Stomach (tissue), 9 donors: ENCODE results near the gene MAEA. TPM values are rescaled to one million over a fixed set of nuclear protein-coding genes. Genes with fewer than 3 reads are reported as not detected.

ENCODE experiments used
- DNase-seq, 2 donors: peaks; one replicate each; pipeline versions ENCODE4 v3.0.0 to v3.0.0-alpha.2; 2013 to 2019
- H3K27ac ChIP-seq, 5 donors: fragments of 200-600 bp in 4 of 5; sonication (generic) in 4 of 5; one replicate each; pipeline ENCODE4 v1.5.1; 2013 to 2019; ENCODE audit warnings: mild to moderate bottlenecking in 1 of 5, moderate library complexity in 1 of 5
- H3K27me3 ChIP-seq, 3 donors: fragments of 200-600 bp; sonication (generic); one replicate each; pipeline ENCODE4 v1.5.1; 2017 to 2019; ENCODE audit warnings: mixed run types in 1 of 3
- H3K36me3 ChIP-seq, 4 donors: fragments of 200-600 bp; sonication (generic); 1 replicate in 3 of 4; 2 replicates in 1 of 4; pipeline ENCODE4 v1.5.1; 2016 to 2019
- H3K4me1 ChIP-seq, 4 donors: fragments of 200-600 bp; sonication (generic); one replicate each; pipeline ENCODE4 v1.5.1; 2016 to 2019
- H3K4me3 ChIP-seq, 4 donors: fragments of 200-600 bp; sonication (generic) in 3 of 4; one replicate each; pipeline ENCODE4 v1.5.1; 2016 to 2019; ENCODE audit warnings: mild to moderate bottlenecking in 1 of 4
- H3K9me3 ChIP-seq, 4 donors: fragments of 200-600 bp; sonication (generic); one replicate each; pipeline ENCODE4 v1.5.1; 2016 to 2019
- CTCF ChIP-seq, 7 experiments: fragments of 450-650 bp in 4 of 7; fragments of 200-600 bp in 3 of 7; sonication (generic) in 3 of 7; IDR thresholded peaks; one replicate each; pipeline ENCODE4 v1.5.1; 2016 to 2019; ENCODE audit warnings: antibody characterized with exemption in 7 of 7, control low read depth in 2 of 7, mild to moderate bottlenecking in 1 of 7
- EP300 ChIP-seq: sonication (generic); formaldehyde crosslinking; IDR thresholded peaks from one replicate; pipeline ENCODE4 v1.6.1; 2017; ENCODE audit warnings: antibody characterized with exemption
- POLR2A ChIP-seq, 4 donors: fragments of 450-650 bp; IDR thresholded peaks; one replicate each; pipeline ENCODE4 v1.6.1; 2016; ENCODE audit warnings: antibody characterized with exemption in 4 of 4, control low read depth in 2 of 4, mild to moderate bottlenecking in 1 of 4, moderate library complexity in 1 of 4
- POLR2AphosphoS5 ChIP-seq, 3 donors: sonication (generic); formaldehyde crosslinking; IDR thresholded peaks; one replicate each; pipeline ENCODE4 v1.6.1; 2016; ENCODE audit warnings: antibody characterized with exemption in 3 of 3
- WGBS, 5 donors: extraction: QIAGEN DNeasy Blood & Tissue Kit in 3 of 5; methylation state at CpG; one replicate each; pipeline versions ENCODE4 v1.1.5 to v1.1.7; 2013 to 2018; 5-methylcytosine and 5-hydroxymethylcytosine counted together
- intact Hi-C: fragments of 100-400 bp; cut with DNase I; formaldehyde crosslinking; loops from one replicate; pipeline ENCODE4 v1.15.1; 2023; ENCODE audit warnings: low total_unique reads
- polyA plus RNA-seq, 3 donors: library from polyadenylated mRNA; stranded (reverse); fragments of 200-250 nt; gene quantifications; one replicate each; pipeline ENCODE4 v1.2.3, GENCODE V29; 2013
- total RNA-seq, 5 donors: library from RNA; depleted of rRNA; stranded (reverse); fragments of >200 nt; gene quantifications; one replicate each; pipeline versions ENCODE4 v1.1.0 to v1.2.3, GENCODE V29; 2014 to 2016
- donor health status: healthy with polysubstance abuse.
- donor health status: Bipolar disorder and iron deficiency.
- donor health status: healthy.

Gene MAEA
- total and polyA plus RNA-seq, 8 donors = 34.0 to 295 (median 63.0) TPM

- DNase-seq = no peak
- TF ChIP-seq POLR2A (IDR thresholded peaks at IDR 0.05) (no peak), CTCF (IDR thresholded peaks at IDR 0.05) (no peak), EP300 (no peak), POLR2AphosphoS5 (IDR thresholded peaks at IDR 0.05) (no peak)
- no peak overlapping the region for H3K27ac ChIP-seq
Measured at GRCh38 chr4:1355378-1355777, 65.7 kb downstream of the MAEA start.

GRCh38 chr4:1356181-1356998 lies 66.7 kb downstream of the MAEA start:
- Histone ChIP-seq H3K9me3 (no peaks in the 10 kb centered on the region), H3K4me1 (peaks cover 0 to 18% (median 11%) of the 10 kb centered on the region in 4 donors), H3K36me3 (peaks cover 41 to 82% (median 79%) of the 10 kb centered on the region in 4 donors), H3K4me3 (no peak overlapping the region), H3K27me3 (no peaks in the 10 kb centered on the region), H3K27ac (no peak overlapping the region)
- WGBS, 5 donors = 59 to 73% (median 63%) methylated on average over 22 to 28 of the region's 28 CpGs
- TF ChIP-seq EP300 (no peak), CTCF (IDR thresholded peaks at IDR 0.05) (peak in 5 of 7 experiments; percentile 56 to 81 (median 74))
- peak; percentile 63 to 75 for DNase-seq
- intact Hi-C loops = loop anchor here (10.0 kb wide), 2 partner anchors 222 to 278 kb away; no protein-coding TSS in a partner anchor

More at GRCh38 chr4:1355378-1355777, 65.7 kb downstream of the MAEA start:
- Histone ChIP-seq H3K4me3 (no peak overlapping the region), H3K36me3 (peaks cover 34 to 82% (median 75%) of the 10 kb centered on the region in 4 donors), H3K4me1 (peaks cover 0 to 18% (median 12%) of the 10 kb centered on the region in 4 donors), H3K9me3 (no peaks in the 10 kb centered on the region), H3K27me3 (no peaks in the 10 kb centered on the region)
- WGBS, 5 donors = 77 to 94% (median 94%) methylated on average over 6 to 14 of the region's 14 CpGs
- intact Hi-C loops = loop anchor here (10.0 kb wide), 2 partner anchors 221 to 279 kb away; no protein-coding TSS in a partner anchor

GRCh38 chr4:1357356-1358248 lies 67.9 kb downstream of the MAEA start:
- Histone ChIP-seq H3K27me3 (no peaks in the 10 kb centered on the region), H3K36me3 (peaks cover 40 to 81% (median 78%) of the 10 kb centered on the region in 4 donors), H3K4me1 (peaks cover 0 to 13% (median 3%) of the 10 kb centered on the region in 4 donors), H3K27ac (no peak overlapping the region), H3K9me3 (no peaks in the 10 kb centered on the region), H3K4me3 (no peak overlapping the region)
- 92 to 96% (median 94%) methylated on average over 15 to 27 of the region's 27 CpGs for WGBS, 5 donors
- TF ChIP-seq CTCF (IDR thresholded peaks at IDR 0.05) = no peak
- intact Hi-C loops = loop anchor here (10.0 kb wide), 2 partner anchors 223 to 277 kb away; no protein-coding TSS in a partner anchor
- DNase-seq = no peak

- H3K27me3 ChIP-seq = no peaks in the 10 kb centered on the region
- no peak overlapping the region for H3K4me3 ChIP-seq
- no peaks in the 10 kb centered on the region for H3K9me3 ChIP-seq
- no peak overlapping the region for H3K27ac ChIP-seq
- peaks cover 0 to 13% (median 3%) of the 10 kb centered on the region in 4 donors for H3K4me1 ChIP-seq
- 95 to 97% (median 95%) methylated on average over 33 to 38 of the region's 38 CpGs for whole genome bisulfite sequencing, 5 donors
- TF ChIP-seq POLR2AphosphoS5 (IDR thresholded peaks at IDR 0.05) (no peak), EP300 (no peak), CTCF (IDR thresholded peaks at IDR 0.05) (no peak)
- H3K36me3 ChIP-seq = peaks cover 30 to 76% (median 68%) of the 10 kb centered on the region in 4 donors
- intact Hi-C loops = loop anchor here (10.0 kb wide), 2 partner anchors 224 to 276 kb away; no protein-coding TSS in a partner anchor
- no peak for DNase-seq
Measured at GRCh38 chr4:1358421-1359143, 68.9 kb downstream of the MAEA start.
